GM12865 (cell line): ENCODE data around the gene SPAAR.

ENCODE experiments used
- DNase-seq: peaks from one replicate; pipeline ENCODE4 v3.0.0; 2010; ENCODE audit warnings: low read depth
- H3K4me3 ChIP-seq: 2 replicates; pipeline ENCODE4 v1.5.1; 2011; ENCODE audit warnings: mild to moderate bottlenecking, low read depth, low read length, control low read depth
- TF ChIP-seq, protein P1 (sequence below): IDR thresholded peaks from 2 replicates; pipeline ENCODE4 v1.5.1; 2011; ENCODE audit warnings: low read length, control low read depth, low read depth, inconsistent platforms; ENCODE audit not compliant: insufficient read depth; ENCODE audit errors: missing control alignments

The SPAAR gene, protein sequence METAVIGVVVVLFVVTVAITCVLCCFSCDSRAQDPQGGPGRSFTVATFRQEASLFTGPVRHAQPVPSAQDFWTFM

GRCh38 chr9:35909274-35909673 lies at the start of gene SPAAR:
Gene SPAAR, plus strand, starts transcription at chr9:35909490. Its CDS starts 974 bp downstream, at chr9:35910464.
- DNase-seq: no peak
- H3K4me3 ChIP-seq: no peak within 1 kb of the TSS
- TF ChIP-seq, protein P1, sequence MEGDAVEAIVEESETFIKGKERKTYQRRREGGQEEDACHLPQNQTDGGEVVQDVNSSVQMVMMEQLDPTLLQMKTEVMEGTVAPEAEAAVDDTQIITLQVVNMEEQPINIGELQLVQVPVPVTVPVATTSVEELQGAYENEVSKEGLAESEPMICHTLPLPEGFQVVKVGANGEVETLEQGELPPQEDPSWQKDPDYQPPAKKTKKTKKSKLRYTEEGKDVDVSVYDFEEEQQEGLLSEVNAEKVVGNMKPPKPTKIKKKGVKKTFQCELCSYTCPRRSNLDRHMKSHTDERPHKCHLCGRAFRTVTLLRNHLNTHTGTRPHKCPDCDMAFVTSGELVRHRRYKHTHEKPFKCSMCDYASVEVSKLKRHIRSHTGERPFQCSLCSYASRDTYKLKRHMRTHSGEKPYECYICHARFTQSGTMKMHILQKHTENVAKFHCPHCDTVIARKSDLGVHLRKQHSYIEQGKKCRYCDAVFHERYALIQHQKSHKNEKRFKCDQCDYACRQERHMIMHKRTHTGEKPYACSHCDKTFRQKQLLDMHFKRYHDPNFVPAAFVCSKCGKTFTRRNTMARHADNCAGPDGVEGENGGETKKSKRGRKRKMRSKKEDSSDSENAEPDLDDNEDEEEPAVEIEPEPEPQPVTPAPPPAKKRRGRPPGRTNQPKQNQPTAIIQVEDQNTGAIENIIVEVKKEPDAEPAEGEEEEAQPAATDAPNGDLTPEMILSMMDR: no peak

GRCh38 chr9:35859990-35860339 lies 49.3 kb upstream of the SPAAR start:
- no peak overlapping the region for H3K4me3 ChIP-seq
- DNase-seq: no peak
- TF ChIP-seq, protein P1: no peak

DNA sequence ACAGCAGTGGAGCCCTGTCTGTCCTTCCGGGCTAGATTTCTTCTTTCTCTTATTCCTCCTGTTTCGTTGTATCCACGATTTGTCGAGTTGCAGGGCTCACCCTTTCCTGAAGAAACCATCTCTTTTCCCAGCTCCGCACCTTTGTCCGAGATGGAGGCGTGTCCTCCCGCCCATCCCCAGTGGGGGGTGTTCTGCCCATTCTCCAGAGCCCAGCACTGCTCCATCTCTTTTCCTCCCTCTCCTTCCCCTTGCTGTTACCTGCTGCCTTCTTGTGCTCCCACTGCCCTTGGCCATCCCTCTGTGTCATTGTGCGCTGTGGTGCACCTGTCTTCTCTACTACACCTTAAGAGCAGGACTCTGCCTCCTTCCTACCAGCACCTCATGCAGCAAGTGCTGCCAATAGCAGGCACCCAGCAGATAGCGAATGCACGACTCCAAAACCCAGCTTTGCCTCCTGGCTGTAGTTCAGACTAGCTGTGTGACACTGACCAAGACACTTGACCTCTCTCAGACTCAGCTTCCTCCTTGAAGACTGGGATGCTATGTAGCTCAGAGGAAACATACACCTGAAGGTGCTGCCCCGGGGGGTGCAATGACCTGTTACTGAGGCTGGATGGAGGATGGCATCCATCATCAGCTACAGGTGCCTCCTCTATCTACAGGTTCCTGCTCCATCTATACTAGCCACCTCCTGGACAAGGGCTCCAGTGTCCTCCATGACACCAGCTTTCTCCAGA lies 48.0 kb upstream of the SPAAR start:
- TF ChIP-seq, protein P1: no peak
- no peak overlapping the region for H3K4me3 ChIP-seq
- no peak for DNase-seq

DNA sequence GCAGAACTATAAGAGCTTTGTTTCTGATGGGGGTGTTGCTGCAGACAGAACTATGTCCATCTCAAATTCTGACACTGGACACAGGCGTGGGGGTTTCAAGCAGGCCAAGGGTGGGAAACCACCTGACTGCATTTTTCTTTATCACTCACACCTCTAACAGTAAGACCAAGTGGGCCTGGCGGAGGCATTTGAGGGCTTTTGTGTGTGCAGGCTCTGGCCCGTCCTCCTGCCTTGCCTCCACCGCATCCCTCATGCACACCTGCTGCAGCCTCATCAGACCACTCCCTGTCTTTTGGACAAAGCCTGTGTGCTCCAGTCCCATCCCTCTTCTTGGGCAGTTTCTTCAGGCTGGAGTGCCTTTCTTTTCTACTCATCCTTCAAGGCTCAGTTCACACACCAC lies 47.0 kb upstream of the SPAAR start:
- no peak overlapping the region for H3K4me3 ChIP-seq
- DNase-seq: no peak
- TF ChIP-seq, protein P1: no peak

DNA sequence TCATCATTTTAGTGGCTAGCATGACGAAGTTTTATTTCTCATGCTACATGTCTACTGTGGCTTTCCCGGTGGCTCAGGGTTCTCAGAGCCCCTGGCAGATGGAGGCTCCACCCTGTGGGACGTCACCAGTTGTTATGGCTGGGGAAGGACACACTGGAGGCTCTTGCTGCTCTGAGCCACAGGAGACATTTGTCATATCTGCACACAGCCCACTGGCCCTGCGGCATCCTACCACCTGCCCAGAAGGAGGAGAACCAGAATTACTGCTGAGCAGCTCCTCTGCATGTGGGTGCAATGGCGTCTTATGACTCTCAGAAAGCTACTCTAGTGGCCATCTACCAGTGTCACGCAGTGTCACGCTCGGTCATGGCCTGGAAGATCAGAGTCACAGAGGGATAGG lies 45.7 kb upstream of the SPAAR start:
- TF ChIP-seq, protein P1: no peak
- no peak overlapping the region for H3K4me3 ChIP-seq
- no peak for DNase-seq

DNA sequence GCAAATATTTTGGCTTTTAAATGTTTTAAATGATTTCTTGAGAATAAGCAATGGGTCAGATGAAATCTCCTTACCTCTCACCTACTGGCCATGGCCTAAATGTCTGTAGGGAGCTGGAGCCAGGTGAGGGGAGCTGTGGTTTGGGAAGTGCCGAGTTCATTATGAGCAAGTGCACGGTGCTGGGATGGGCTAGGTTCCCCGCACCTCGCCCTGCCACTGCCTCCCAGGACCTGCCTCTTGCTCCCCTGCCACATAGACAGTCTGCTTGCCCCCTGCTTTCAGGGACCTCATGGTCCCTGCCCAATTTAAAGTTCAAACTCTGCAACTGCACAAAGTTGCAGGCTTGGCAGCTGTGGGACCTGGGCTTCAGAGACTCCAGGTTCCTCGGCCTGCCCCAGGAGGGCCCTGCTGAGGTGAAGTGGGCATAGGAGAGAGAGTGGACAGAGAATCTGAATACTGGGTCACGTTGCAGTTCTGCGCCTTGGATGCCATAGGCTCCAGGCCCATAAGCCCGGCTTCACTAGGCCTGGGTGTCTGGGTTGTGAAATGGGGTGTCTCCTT lies 44.5 kb upstream of the SPAAR start:
- DNase-seq: no peak
- no peak overlapping the region for H3K4me3 ChIP-seq
- TF ChIP-seq, protein P1: no peak
